ENCODE results near the gene GPR132. TPM values are rescaled to one million over a fixed set of nuclear protein-coding genes. Genes with fewer than 3 reads are reported as not detected.

GPR132 gene
- total and polyA plus RNA-seq, 2 of the 8 experiments (the other 6 are each of a cell fraction or from before 2014, with no cell fraction given): 0.11 TPM; not detected in 1

DNA sequence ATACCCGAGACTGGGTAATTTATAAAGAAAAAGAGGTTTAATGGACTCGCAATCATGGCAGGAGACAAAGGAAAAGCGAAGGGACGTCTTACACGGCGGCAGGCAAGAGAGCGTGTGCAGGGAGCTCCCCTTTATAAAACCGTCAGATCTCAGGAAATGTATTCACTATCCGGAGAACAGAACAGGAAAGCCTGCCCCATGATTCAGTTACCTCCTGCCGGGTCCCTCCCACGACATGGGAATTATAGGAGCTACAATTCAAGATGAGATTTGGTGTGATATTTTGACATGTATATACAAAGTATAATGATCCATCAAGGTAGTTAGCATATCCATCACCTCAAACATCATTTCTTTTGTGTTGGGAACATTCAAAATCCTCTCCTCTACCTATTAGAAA lies 42.1 kb downstream of the GPR132 start:
- POLR2A ChIA-PET (ENCODE audit: partially characterized antibody): interaction anchor here (1.6 kb wide), 1 partner anchor 20 kb away, joined by 4 read pairs; no protein-coding TSS in a partner anchor
- H4K5ac ChIP-seq (ENCODE audit: insufficient read length, low read depth, low read length): no peak overlapping the region
- no peak overlapping the region for H3K56ac ChIP-seq (replicated peaks; ENCODE audit: insufficient read length, low read depth, low read length)
- TF ChIP-seq RFX5 (IDR thresholded peaks at IDR 0.05; ENCODE audit: borderline replicate concordance, low read depth, low read length) (no peak), BCL11A (IDR thresholded peaks at IDR 0.05; ENCODE audit: low read depth in 2 of 2, low read length in 2 of 2) (no peak), SP2 (IDR thresholded peaks at IDR 0.05; ENCODE audit: low read length) (no peak), CEBPB (IDR thresholded peaks at IDR 0.05; ENCODE audit: low read depth, low read length) (no peak), KDM1A (IDR thresholded peaks at IDR 0.05; ENCODE audit: borderline replicate concordance, low read length) (no peak), NRF1 (IDR thresholded peaks at IDR 0.05; ENCODE audit: low read depth, low read length) (no peak), TAF7 (optimal IDR thresholded peaks at IDR 0.05; ENCODE audit: borderline replicate concordance, low read depth, low read length) (no peak), TEAD4 (IDR thresholded peaks at IDR 0.05; ENCODE audit: low read depth, low read length) (no peak)
- TF ChIP-seq, protein P1, sequence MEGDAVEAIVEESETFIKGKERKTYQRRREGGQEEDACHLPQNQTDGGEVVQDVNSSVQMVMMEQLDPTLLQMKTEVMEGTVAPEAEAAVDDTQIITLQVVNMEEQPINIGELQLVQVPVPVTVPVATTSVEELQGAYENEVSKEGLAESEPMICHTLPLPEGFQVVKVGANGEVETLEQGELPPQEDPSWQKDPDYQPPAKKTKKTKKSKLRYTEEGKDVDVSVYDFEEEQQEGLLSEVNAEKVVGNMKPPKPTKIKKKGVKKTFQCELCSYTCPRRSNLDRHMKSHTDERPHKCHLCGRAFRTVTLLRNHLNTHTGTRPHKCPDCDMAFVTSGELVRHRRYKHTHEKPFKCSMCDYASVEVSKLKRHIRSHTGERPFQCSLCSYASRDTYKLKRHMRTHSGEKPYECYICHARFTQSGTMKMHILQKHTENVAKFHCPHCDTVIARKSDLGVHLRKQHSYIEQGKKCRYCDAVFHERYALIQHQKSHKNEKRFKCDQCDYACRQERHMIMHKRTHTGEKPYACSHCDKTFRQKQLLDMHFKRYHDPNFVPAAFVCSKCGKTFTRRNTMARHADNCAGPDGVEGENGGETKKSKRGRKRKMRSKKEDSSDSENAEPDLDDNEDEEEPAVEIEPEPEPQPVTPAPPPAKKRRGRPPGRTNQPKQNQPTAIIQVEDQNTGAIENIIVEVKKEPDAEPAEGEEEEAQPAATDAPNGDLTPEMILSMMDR (IDR thresholded peaks at IDR 0.05; ENCODE audit: control extremely low read depth in 1 of 3, insufficient read depth in 1 of 3, low read depth in 1 of 3, low read length in 3 of 3): no peak
- TF ChIP-seq, protein P2, sequence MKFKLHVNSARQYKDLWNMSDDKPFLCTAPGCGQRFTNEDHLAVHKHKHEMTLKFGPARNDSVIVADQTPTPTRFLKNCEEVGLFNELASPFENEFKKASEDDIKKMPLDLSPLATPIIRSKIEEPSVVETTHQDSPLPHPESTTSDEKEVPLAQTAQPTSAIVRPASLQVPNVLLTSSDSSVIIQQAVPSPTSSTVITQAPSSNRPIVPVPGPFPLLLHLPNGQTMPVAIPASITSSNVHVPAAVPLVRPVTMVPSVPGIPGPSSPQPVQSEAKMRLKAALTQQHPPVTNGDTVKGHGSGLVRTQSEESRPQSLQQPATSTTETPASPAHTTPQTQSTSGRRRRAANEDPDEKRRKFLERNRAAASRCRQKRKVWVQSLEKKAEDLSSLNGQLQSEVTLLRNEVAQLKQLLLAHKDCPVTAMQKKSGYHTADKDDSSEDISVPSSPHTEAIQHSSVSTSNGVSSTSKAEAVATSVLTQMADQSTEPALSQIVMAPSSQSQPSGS (IDR thresholded peaks at IDR 0.05; ENCODE audit: low read length): no peak

More for the DNA sequence above, 42.1 kb downstream of the GPR132 start:
- peaks cover 7% of the 10 kb centered on the region for H3K79me1 ChIP-seq (ENCODE audit: low read depth, low read length)
- no peak overlapping the region for H3K18ac ChIP-seq (ENCODE audit: extremely low read depth, low read length)
- no peak overlapping the region for H3K27ac ChIP-seq (ENCODE audit: low read depth, low read length)
- no peak overlapping the region for H2BK5ac ChIP-seq (ENCODE audit: low read depth, low read length)
- peaks cover 0 to 8% (median 5%) of the 10 kb centered on the region in 4 experiments; a peak in 4 of 7 replicates for H3K4me1 ChIP-seq (replicated peaks in 1 of 4; ENCODE audit: control insufficient read depth in 3 of 4, insufficient read depth in 4 of 4, low read length in 3 of 4)
- no peak overlapping the region for H2BK15ac ChIP-seq (ENCODE audit: low read length)
- no peak overlapping the region for H2AK5ac ChIP-seq (ENCODE audit: low read depth, low read length)
- peaks cover 18% of the 10 kb centered on the region for H3K23me2 ChIP-seq (ENCODE audit: low read depth, low read length)
- peaks cover 0 to under 1% (median 0%) of the 10 kb centered on the region in 4 experiments; a peak in 1 of 7 replicates for H3K27me3 ChIP-seq (replicated peaks in 1 of 4; ENCODE audit: control insufficient read depth in 3 of 4, extremely low read depth in 1 of 4, insufficient read depth in 3 of 4, low read length in 3 of 4)
- no peaks in the 10 kb centered on the region for H3K9me3 ChIP-seq (ENCODE audit: insufficient read depth in 2 of 2, low read depth in 1 of 2, low read length in 1 of 2)
- H3K4ac ChIP-seq (replicated peaks; ENCODE audit: insufficient read length, low read depth, low read length): no peak overlapping the region
- H3K36me3 ChIP-seq (ENCODE audit: control insufficient read depth in 2 of 4, insufficient read depth in 4 of 4, low read length in 3 of 4): peaks cover 0 to 4% (median 0%) of the 10 kb centered on the region in 4 experiments; a peak in 1 of 8 replicates
- no peak overlapping the region for H2BK20ac ChIP-seq (ENCODE audit: low read length)
- FAIRE-seq (no peak), DNase-seq (ENCODE audit: low read depth in 1 of 2, low spot score in 2 of 2) (no peak)
- no peak overlapping the region for H3K9ac ChIP-seq (replicated peaks in 1 of 4; ENCODE audit: extremely low read depth in 1 of 4, low read depth in 3 of 4, low read length in 3 of 4)
- no peak overlapping the region for H3K14ac ChIP-seq (ENCODE audit: insufficient read length)
- no peak overlapping the region for H2BK12ac ChIP-seq (ENCODE audit: low read depth, low read length)
- H4K20me1 ChIP-seq (replicated peaks in 1 of 2; ENCODE audit: control insufficient read depth in 1 of 2, insufficient read depth in 2 of 2, low read length in 2 of 2): peaks cover 9 to 15% of the 10 kb centered on the region in 2 experiments
- H3K4me2 ChIP-seq (ENCODE audit: insufficient read depth in 1 of 2, low read depth in 2 of 2, low read length in 2 of 2): no peak overlapping the region
- peaks cover 22 to 23% of the 10 kb centered on the region in 2 experiments for H3K79me2 ChIP-seq (ENCODE audit: control insufficient read depth in 1 of 2, insufficient read depth in 2 of 2, low read length in 2 of 2)
- no peak overlapping the region for H4K8ac ChIP-seq (ENCODE audit: extremely low read depth, insufficient read depth, low read length)
- CTCF ChIA-PET (ENCODE audit: partially characterized antibody): interaction anchor here (1.0 to 1.6 kb wide), 4 partner anchors 12 to 67 kb away, joined by 3 to 9 read pairs (median 4); no protein-coding TSS in a partner anchor
- H2AFZ ChIP-seq (ENCODE audit: low read length): no peak overlapping the region
- WGBS, 2 experiments (ENCODE audit: extremely low coverage in 1 of 2, insufficient coverage in 1 of 2, insufficient read length in 1 of 2, insufficient replicate concordance in 2 of 2, low coverage in 1 of 2, low lambda C conversion rate in 2 of 2, missing lambda C conversion rate in 1 of 2): 76% methylated on average over 11 of the region's 11 CpGs; no CpG with 5 or more reads in 1 of the 2 experiments
- H3K4me3 ChIP-seq (ENCODE audit: extremely low read depth in 1 of 4, insufficient read depth in 2 of 4, low read depth in 3 of 4, low read length in 4 of 4): no peak overlapping the region
- no peak overlapping the region for H2BK120ac ChIP-seq (replicated peaks; ENCODE audit: low read depth, low read length)
- no peak overlapping the region for H3K23ac ChIP-seq (ENCODE audit: insufficient read length)
- no peak overlapping the region for H4K91ac ChIP-seq (replicated peaks; ENCODE audit: insufficient read length, low read length)

Data from H1 (cell line).